CD14-positive monocyte (primary cell): ENCODE measurements around the gene RBMX. TPM values are rescaled to one million over a fixed set of nuclear protein-coding genes. Genes with fewer than 3 reads are reported as not detected.
A peak's percentile ranks its signal among the peaks of the same experiment; 100 is the strongest.

Experiments
- DNase-seq, 3 donors: peaks; one replicate each; pipeline ENCODE4 v3.0.0-alpha.2; 2011 to 2022
- H2AFZ ChIP-seq: 2 replicates; pipeline ENCODE4 v1.6.0; 2012; ENCODE audit warnings: mild to moderate bottlenecking, low read depth, low read length, inconsistent platforms; ENCODE audit not compliant: insufficient read depth, poor library complexity, severe bottlenecking
- H3K27ac ChIP-seq, 2 donors: 1 replicate in 1 of 2; 2 replicates in 1 of 2; pipeline ENCODE4 v1.5.1; 2012 to 2013; ENCODE audit warnings: low read length in 2 of 2, control low read depth in 1 of 2, inconsistent platforms in 1 of 2, low read depth in 1 of 2, mild to moderate bottlenecking in 1 of 2
- H3K27me3 ChIP-seq, 2 donors: one replicate each; pipeline versions ENCODE4 v1.6.0 to v1.6.1; 2011 to 2013; ENCODE audit warnings: low read length in 2 of 2; ENCODE audit not compliant: control insufficient read depth in 2 of 2, insufficient read depth in 2 of 2
- H3K36me3 ChIP-seq, 2 donors: replicated peaks in 1 of 2; 1 replicate in 1 of 2; 2 replicates in 1 of 2; pipeline versions ENCODE4 v1.5.1 to v1.6.1; 2012 to 2013; ENCODE audit warnings: low read length in 2 of 2, control low read depth in 1 of 2, inconsistent platforms in 1 of 2, mild to moderate bottlenecking in 1 of 2; ENCODE audit not compliant: insufficient read depth in 2 of 2, control insufficient read depth in 1 of 2
- H3K4me1 ChIP-seq, 2 donors: 1 replicate in 1 of 2; 2 replicates in 1 of 2; pipeline versions ENCODE4 v1.5.1 to v1.6.1; 2012 to 2013; ENCODE audit warnings: low read length in 2 of 2, control low read depth in 1 of 2, inconsistent platforms in 1 of 2, mild to moderate bottlenecking in 1 of 2, moderate library complexity in 1 of 2; ENCODE audit not compliant: insufficient read depth in 2 of 2, control insufficient read depth in 1 of 2
- H3K4me2 ChIP-seq: replicated peaks from 2 replicates; pipeline ENCODE3; 2012; ENCODE audit warnings: low read length, moderate library complexity, mild to moderate bottlenecking; ENCODE audit not compliant: poor library complexity, severe bottlenecking; ENCODE audit errors: extremely low read depth
- H3K4me3 ChIP-seq, 3 experiments: fragments of 200-600 bp in 1 of 3; sonication (generic) in 1 of 3; replicated peaks in 1 of 3; 1 replicate in 2 of 3; 2 replicates in 1 of 3; pipeline ENCODE4 v1.5.1; 2011 to 2013; ENCODE audit warnings: low read length in 3 of 3, mild to moderate bottlenecking in 3 of 3, control low read depth in 2 of 3, low read depth in 2 of 3, inconsistent platforms in 1 of 3, moderate library complexity in 1 of 3
- H3K79me2 ChIP-seq: 2 replicates; pipeline ENCODE4 v1.6.0; 2012; ENCODE audit warnings: mild to moderate bottlenecking, control low read depth, inconsistent platforms, low read length, moderate library complexity; ENCODE audit not compliant: insufficient read depth
- H3K9ac ChIP-seq: 2 replicates; pipeline ENCODE4 v1.6.0; 2017; ENCODE audit warnings: low read length, mild to moderate bottlenecking; ENCODE audit not compliant: insufficient read depth, poor library complexity, severe bottlenecking
- H3K9me3 ChIP-seq, 2 donors: replicated peaks in 1 of 2; 1 replicate in 1 of 2; 2 replicates in 1 of 2; pipeline versions ENCODE4 v1.5.1 to v1.6.1; 2012 to 2013; ENCODE audit warnings: low read length in 2 of 2, control low read depth in 1 of 2; ENCODE audit not compliant: control insufficient read depth in 1 of 2, insufficient read depth in 1 of 2
- H4K20me1 ChIP-seq: 2 replicates; pipeline ENCODE4 v1.6.0; 2012; ENCODE audit warnings: mild to moderate bottlenecking, low read length, control low read depth, moderate library complexity; ENCODE audit not compliant: insufficient read depth
- H3K27ac Mint-ChIP-seq, 7 donors: one replicate each; pipeline ENCODE4 v1.8.0; 2020; ENCODE audit warnings: mild to moderate bottlenecking in 7 of 7, mixed read lengths in 7 of 7, moderate library complexity in 6 of 7, inconsistent platforms in 2 of 7
- H3K27me3 Mint-ChIP-seq, 3 donors: one replicate each; pipeline ENCODE4 v1.8.0; 2021 to 2022; ENCODE audit warnings: low read depth in 3 of 3, mild to moderate bottlenecking in 3 of 3, mixed read lengths in 3 of 3, moderate library complexity in 3 of 3, inconsistent platforms in 1 of 3
- H3K36me3 Mint-ChIP-seq, 2 donors: one replicate each; pipeline ENCODE4 v1.8.0; 2020; ENCODE audit warnings: mixed read lengths in 2 of 2, inconsistent platforms in 1 of 2, mild to moderate bottlenecking in 1 of 2
- H3K4me1 Mint-ChIP-seq: one replicate; pipeline ENCODE4 v1.8.0; 2020; ENCODE audit warnings: mild to moderate bottlenecking, mixed read lengths
- H3K4me3 Mint-ChIP-seq, 2 donors: one replicate each; pipeline ENCODE4 v1.8.0; 2020; ENCODE audit warnings: mild to moderate bottlenecking in 2 of 2, mixed read lengths in 2 of 2, moderate library complexity in 1 of 2
- H3K9me3 Mint-ChIP-seq, 7 donors: one replicate each; pipeline ENCODE4 v1.8.0; 2020 to 2022; ENCODE audit warnings: mixed read lengths in 7 of 7, mild to moderate bottlenecking in 6 of 7, moderate library complexity in 6 of 7, inconsistent platforms in 2 of 7
- WGBS: methylation state at CpG from one replicate; pipeline ENCODE4 v1.1.5; 2013; ENCODE audit warnings: missing lambda C conversion rate; ENCODE audit not compliant: insufficient coverage; 5-methylcytosine and 5-hydroxymethylcytosine counted together
- intact Hi-C, 2 donors: fragments of 100-400 bp; cut with micrococcal nuclease; formaldehyde crosslinking; loops; one replicate each; pipeline versions ENCODE4 v1.15.0 to v1.15.1; 2023
- polyA plus RNA-seq, 3 donors: library from polyadenylated mRNA; depleted of rRNA in 1 of 3; unstranded in 2 of 3; stranded (reverse) in 1 of 3; fragments of 300-500 nt in 2 of 3; fragments of >200 nt in 1 of 3; fragmentation: Illumina TruSeq in 2 of 3; gene quantifications; 1 replicate in 2 of 3; 2 replicates in 1 of 3; pipeline ENCODE4 v1.2.3, GENCODE V29; 2012 to 2021
- TF ChIP-seq, protein P1 (sequence below): fragments of 200-600 bp; IDR thresholded peaks from one replicate; pipeline ENCODE4 v1.8.0; 2022; ENCODE audit warnings: antibody characterized with exemption, mild to moderate bottlenecking

The RBMX gene
- polyA plus RNA-seq, 3 donors, result 97.3 to 121 (median 112) TPM

DNA sequence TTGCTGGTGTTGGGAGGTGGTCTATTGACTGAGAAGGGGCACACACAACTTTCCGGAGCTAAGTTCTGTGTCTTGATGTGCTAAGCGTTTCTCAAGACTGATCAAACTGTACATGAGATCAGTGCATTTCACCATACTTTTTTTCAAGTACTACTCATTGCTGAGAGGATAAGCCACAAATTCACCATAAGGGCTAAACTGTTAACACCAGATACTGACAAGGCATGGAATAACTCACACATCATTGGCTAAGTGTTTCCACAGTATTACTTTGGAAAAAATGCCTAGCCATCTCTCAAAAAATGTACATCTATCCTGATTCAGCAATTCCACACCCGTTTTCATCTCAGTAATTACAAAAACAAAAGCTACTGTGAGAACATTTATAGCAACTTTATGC is 13.0 kb downstream of the RBMX start:
- H3K36me3 ChIP-seq, result peaks cover 27 to 65% of the 10 kb centered on the region in 2 donors
- H3K4me1 Mint-ChIP-seq, result peaks cover 9% of the 10 kb centered on the region

DNA sequence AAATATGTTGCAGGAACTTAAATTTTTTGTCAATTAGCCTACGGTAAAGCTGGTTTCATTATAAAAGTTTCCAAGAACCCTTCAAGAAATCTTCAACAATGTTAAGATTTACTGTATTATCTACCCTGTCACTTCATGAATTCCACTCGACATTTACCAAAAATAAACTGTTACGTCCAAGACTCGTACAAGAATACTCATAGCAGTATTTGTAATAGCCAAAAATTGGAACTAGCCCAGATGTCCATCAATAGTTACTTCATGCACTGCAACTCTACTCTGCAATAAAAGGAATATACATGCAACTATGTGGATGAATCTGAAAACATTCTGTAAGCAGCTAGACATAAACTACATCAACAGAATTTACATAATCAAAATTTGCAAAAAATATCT is 13.4 kb downstream of the RBMX start:
- no CpG with 5 or more reads among the region's 4 CpGs for WGBS
- Histone ChIP-seq H3K27me3 (no peaks in the 10 kb centered on the region), H3K27ac (no peak overlapping the region), H2AFZ (no peak overlapping the region), H3K4me2 (no peak overlapping the region), H4K20me1 (peaks cover 11% of the 10 kb centered on the region), H3K4me1 (peaks cover 0 to 2% of the 10 kb centered on the region in 2 donors), H3K36me3 (peaks cover 27 to 65% of the 10 kb centered on the region in 2 donors), H3K79me2 (peaks cover 16% of the 10 kb centered on the region), H3K4me3 (no peak overlapping the region), H3K9ac (no peak overlapping the region), H3K9me3 (no peaks in the 10 kb centered on the region)
- Mint-ChIP-seq H3K9me3 (no peaks in the 10 kb centered on the region), H3K36me3 (peaks cover 35 to 55% of the 10 kb centered on the region in 2 donors), H3K4me3 (no peak overlapping the region), H3K27ac (no peak overlapping the region), H3K27me3 (peaks cover 0 to 1% (median 0%) of the 10 kb centered on the region in 3 donors), H3K4me1 (peaks cover 9% of the 10 kb centered on the region)
- intact Hi-C loops, result no loop called here
- TF ChIP-seq, protein P1, sequence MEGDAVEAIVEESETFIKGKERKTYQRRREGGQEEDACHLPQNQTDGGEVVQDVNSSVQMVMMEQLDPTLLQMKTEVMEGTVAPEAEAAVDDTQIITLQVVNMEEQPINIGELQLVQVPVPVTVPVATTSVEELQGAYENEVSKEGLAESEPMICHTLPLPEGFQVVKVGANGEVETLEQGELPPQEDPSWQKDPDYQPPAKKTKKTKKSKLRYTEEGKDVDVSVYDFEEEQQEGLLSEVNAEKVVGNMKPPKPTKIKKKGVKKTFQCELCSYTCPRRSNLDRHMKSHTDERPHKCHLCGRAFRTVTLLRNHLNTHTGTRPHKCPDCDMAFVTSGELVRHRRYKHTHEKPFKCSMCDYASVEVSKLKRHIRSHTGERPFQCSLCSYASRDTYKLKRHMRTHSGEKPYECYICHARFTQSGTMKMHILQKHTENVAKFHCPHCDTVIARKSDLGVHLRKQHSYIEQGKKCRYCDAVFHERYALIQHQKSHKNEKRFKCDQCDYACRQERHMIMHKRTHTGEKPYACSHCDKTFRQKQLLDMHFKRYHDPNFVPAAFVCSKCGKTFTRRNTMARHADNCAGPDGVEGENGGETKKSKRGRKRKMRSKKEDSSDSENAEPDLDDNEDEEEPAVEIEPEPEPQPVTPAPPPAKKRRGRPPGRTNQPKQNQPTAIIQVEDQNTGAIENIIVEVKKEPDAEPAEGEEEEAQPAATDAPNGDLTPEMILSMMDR, result no peak
- no peak for DNase-seq

More for the DNA sequence above, 13.0 kb downstream of the RBMX start:
- Histone ChIP-seq H3K9me3 (no peaks in the 10 kb centered on the region), H3K9ac (no peak overlapping the region), H3K4me2 (no peak overlapping the region), H2AFZ (no peak overlapping the region), H3K79me2 (peaks cover 19% of the 10 kb centered on the region), H3K27me3 (no peaks in the 10 kb centered on the region), H3K27ac (no peak overlapping the region), H3K4me3 (no peak overlapping the region), H4K20me1 (peaks cover 15% of the 10 kb centered on the region), H3K4me1 (peaks cover 0 to 2% of the 10 kb centered on the region in 2 donors)
- peak overlapping the region in 1 of 7 donors; percentile 73 for H3K27ac Mint-ChIP-seq
- H3K4me3 Mint-ChIP-seq, result no peak overlapping the region
- H3K27me3 Mint-ChIP-seq, result peaks cover 0 to 1% (median 0%) of the 10 kb centered on the region in 3 donors
- no peak for DNase-seq
- H3K36me3 Mint-ChIP-seq, result peaks cover 37 to 56% of the 10 kb centered on the region in 2 donors
- no peaks in the 10 kb centered on the region for H3K9me3 Mint-ChIP-seq
- TF ChIP-seq, protein P1, result no peak
- intact Hi-C loops, result no loop called here
- no CpG with 5 or more reads among the region's 3 CpGs for WGBS
